Dedifferentiated amniotic fluid mesenchymal stem cell (primary cell): ENCODE measurements around the gene PTRHD1.
"Not testable (repeated sequence)": the region's sequence is repeated elsewhere in the genome, so short reads cannot be mapped to it uniquely, and the experiment has no call there.

Experiments
- DNase-seq: peaks from one replicate; pipeline ENCODE4 v3.0.0-alpha.2; 2016; ENCODE audit errors: extremely low spot score

The PTRHD1 gene, protein sequence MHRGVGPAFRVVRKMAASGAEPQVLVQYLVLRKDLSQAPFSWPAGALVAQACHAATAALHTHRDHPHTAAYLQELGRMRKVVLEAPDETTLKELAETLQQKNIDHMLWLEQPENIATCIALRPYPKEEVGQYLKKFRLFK

DNA sequence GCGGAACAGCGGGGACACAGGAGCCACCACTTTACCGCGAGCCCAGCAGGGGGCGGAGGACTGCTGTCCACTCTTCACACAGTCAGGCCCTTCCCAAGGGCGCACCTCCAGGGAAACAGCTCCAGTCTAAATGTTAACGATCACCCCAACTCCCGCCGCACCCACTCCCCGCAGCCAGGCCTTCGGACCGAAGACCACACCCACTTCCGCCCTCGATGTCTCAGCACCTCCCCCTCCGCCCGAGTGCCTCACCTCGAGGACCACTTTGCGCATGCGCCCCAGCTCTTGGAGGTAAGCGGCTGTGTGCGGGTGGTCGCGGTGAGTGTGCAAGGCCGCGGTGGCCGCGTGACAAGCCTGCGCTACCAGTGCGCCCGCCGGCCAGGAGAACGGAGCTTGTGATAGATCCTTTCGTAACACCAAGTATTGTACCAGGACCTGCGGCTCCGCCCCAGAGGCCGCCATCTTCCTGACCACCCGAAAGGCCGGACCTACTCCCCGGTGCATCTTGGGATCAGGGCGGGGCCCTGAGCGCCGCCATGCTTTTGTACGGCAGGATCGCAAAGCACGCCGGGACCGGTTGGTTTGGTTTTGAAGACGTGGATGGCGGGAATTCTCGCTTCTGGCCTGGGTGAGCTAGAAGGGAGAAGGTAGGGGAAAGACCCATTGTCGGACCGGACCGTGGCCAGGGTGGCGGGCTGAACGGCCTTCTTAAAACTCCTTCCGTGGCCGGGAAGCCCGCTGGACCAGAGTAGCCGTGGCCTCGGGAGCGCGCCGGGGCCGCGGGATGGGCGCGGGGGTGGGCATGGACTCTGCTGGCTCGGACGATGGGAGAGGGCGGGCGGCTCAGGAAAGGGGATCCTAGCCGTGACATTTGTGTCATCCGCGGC is at the start of gene PTRHD1, which contains the start of gene CENPO:
TSS of gene PTRHD1 (minus strand) at position 518 of the 887 bp plus-strand sequence. CDS start at position 504, 14 bp downstream.
TSS of gene CENPO (plus strand) at position 552 of the 887 bp plus-strand sequence. CDS start 495 bp downstream, outside the sequence.
- DNase-seq: peak; percentile 96

DNA sequence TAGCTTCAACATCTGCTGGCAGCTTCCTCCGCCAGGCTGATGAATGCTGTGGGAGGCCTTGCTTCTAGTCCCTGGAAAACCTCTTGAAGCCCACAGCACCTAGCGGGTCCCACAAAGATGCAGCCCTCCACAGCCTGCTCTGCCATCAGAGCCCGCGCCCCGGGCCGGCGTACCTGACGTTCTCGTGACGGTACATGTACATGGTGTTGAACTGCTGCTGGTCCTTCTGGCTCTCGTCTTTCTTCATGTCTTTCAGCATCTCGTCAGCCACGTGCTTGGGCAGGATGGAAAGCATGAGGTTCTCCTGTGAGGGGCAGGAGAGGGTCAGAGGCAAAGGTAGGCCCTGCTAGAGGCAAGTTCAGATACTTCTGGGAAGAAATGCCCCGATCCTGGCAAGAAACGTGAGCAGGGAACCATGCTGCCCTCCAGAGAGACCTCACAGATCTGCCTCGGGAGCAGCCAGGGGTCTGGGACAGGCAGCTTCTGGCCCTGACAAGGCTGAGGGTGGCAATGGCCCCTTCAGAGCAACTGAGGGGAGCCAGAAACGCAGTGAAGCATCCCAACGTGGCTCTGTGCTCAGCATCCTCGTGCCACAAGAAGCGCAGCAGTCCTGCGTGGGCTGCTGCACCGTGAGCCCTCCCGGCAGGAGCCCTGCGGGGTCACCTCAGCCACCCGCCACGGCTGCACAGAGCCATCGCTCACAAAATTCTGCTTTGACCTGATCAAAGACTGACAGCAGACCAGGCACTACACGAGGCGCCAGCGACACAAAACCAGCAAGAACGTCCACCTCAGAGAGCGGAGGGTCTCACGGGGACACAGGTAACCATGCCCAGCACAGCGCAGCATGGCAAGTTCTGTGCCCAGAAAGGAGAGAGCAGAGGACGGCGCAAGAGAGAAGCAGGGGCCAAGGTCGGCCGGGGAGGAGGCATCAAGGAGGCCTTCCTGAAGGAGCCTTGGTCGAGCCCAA is 49.2 kb upstream of the PTRHD1 start:
- DNase-seq: no peak

DNA sequence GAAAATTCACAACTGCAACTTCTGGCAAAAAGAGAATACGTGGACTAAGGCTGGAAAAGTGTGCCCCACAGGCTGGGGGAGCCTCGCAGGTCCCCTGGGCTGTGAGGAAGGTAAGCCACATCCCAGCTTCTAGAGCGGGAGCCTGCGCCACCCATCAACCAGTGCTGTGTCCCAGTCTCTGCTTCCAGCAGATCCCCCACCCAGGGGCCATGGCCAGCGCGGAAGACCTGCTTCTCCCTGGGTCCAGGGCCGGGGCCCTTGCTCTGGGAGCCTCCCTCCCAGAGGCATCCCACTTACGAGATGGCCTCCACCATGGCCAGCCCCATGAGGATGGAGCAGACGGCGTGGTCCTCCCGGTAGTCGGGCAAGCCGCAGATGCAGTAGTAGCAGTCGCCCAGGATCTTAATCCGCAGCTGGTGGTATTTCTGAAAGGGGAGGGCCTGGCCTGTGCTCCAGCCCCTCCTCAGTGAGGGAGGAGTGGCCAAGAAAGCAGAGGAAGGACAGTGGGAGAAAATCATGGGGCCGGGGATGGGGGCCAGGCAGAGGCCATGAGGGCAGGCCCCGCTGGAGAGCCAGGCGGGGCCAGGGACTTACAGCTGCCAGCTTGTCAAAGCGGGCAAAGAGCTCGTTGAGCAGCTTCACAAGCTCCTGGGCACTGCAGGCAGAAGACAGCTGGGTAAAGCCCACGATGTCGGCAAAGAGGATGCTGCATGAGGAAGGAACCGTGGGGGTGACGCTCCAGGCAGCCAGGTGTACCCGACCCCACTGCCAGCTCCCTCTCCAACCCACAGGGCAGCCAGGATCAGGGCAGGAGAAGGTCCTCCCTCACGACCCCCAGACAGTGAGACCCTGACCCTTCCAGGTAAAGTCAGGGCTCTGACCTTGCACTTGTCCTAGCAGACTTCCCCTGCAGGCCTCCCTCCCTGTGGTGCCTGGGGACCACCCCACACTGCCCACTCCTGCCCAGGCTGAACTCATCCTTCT is 48.1 kb upstream of the PTRHD1 start:
- no peak for DNase-seq

DNA sequence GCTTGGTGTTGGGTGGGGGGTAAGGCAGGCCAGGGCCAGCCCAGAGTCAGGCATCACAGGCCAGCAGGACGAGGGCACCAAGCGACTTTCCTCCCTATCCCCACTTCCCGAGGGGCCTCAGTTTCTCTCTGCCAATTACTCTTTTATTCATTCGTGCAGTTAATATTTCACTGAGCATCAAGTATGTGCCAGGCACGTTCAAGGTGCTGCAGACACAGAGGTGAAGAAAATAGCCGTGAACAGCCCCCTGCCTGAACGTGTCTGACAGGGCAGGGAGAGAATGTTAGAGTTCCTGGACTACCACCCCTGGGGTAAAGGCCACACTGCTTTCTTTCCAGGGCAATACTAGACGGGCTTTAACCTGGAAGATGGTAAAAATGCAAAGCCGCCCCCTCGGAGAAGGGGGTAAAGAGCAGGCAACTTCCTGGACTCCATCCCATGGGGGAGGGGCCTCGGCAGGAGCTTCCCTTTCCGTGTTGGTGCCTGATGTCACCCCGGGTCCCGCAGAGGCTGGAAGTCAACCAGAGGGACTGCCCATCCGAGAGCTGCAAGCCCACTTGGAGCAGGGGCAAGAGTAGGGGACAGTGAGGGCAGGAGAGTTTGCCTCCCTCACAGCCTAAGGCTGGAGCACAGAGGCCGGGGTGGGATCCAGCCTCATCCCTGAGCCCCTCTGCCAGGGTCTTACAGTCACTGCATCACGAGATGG is 47.1 kb upstream of the PTRHD1 start:
- DNase-seq: no peak

DNA sequence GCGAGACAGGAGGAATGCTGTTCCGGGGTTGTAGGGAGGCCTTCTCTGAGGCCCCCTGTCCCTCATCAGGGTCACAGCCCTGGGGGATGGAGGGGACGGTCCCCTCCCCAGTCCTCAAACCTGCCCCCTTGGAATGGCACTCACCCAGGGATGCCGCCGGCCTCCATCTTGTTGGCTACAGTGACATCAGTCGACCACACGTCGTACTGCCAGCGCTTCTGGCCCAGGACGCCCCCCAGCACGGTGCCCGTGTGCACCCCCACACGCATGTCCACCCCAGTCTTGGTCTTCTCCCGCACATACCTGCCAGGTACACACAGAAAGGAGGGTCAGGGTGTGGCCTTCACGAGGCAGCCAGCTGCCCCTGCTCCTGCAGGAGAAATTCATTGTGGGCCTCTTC is 46.5 kb upstream of the PTRHD1 start:
- no peak for DNase-seq

DNA sequence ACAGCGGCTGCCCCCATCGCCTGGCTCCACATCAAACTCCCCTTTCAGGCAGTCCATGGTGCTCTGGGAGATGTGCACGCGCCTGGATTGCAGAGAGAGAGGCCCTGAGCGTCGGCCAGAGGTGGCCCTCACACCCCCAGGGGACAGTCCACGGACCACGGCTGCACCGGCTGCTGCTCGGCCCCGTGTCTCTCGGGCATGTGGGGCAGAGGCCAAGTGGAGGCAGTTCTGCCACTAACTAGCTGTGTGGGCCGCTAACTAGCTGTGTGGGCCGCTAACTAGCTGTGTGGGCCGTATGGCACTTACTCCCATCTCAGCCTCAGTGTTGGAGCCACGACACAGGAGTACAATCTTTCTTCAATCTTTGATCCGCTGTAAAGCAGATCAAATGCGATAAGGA is 45.4 kb upstream of the PTRHD1 start:
- DNase-seq: no peak

DNA sequence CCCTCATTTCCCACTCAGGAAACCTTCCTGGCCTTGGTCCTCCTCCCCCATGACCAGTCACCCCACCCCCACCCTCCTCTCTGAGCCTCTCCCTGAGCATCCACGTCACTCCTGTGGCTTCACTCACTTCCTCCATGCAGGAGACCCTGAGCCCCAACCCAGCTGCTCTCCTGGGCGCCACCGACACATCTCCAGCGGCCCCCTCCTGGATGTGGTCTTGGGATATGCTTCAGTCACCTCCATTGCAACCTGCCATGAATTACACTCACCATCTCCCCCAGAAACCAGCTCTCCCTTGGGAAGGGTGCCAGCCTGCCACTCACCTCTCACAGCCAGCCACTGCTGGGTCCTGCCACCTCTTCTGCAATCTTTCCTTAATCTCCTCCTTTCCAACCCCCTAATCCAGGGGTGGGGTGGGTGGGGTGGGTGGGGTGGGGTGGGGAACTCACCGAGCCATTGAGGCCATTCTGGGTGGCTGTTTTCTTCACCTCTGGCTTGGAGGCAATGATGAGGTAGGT is 44.9 kb upstream of the PTRHD1 start:
- no peak for DNase-seq

DNA sequence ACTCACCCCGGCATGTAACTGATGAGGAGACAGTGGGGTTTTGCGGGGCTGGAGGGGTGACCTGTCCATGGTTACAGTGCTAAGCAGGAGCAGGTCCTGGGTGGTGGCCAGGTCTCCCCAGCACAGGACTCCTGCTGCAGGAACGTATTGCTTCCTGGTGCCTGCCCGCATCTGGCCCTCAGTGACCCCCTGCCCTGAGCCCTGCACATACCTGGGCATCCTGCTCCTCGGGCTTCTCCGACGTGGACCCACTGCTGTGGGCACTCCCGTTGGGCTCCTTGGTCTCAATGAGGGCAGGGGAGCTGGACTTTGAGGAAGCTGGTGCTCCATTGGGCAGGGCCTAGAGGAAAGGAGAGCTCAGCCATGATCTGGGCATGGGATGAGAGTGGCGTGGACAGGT is 43.5 kb upstream of the PTRHD1 start:
- DNase-seq: no peak

DNA sequence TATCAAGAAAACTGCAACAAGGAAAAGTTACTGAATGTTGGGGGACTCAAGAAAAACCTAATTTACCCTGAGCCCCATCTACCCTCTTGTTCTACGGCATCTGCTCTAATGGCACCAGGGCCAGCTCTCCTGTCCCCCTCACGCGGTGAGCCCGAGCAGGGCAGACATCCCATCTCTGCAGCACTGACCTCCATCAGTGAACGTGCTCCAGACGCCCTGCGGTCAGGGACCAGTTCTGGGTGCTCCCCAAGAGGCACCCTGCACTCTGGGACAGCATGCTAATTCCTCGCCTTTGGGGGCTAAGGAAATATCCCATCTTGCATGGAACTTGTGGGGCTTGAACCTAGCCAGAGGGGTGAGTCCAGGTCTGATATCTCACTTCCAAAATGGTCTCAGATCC is 43.0 kb upstream of the PTRHD1 start:
- no peak for DNase-seq

DNA sequence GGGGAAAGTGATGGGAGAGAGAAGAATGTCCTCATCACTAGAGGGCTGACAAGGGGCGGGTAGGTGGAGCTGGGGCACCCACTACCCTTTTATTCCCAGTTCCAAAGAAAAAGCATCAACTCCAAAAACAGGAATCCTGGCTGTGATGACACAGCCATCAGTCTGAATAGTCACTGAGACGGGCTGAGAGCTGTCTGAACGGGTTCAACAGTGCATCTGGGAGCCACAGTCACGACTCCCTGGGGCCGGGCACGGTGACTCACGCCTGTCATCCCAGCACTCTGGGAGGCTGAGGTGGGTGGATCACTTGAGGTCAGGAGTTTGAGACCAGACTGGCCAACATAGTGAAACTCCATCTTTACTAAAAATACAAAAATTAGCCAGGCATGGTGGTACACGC is 42.2 kb upstream of the PTRHD1 start:
- not testable (repeated sequence) for DNase-seq

DNA sequence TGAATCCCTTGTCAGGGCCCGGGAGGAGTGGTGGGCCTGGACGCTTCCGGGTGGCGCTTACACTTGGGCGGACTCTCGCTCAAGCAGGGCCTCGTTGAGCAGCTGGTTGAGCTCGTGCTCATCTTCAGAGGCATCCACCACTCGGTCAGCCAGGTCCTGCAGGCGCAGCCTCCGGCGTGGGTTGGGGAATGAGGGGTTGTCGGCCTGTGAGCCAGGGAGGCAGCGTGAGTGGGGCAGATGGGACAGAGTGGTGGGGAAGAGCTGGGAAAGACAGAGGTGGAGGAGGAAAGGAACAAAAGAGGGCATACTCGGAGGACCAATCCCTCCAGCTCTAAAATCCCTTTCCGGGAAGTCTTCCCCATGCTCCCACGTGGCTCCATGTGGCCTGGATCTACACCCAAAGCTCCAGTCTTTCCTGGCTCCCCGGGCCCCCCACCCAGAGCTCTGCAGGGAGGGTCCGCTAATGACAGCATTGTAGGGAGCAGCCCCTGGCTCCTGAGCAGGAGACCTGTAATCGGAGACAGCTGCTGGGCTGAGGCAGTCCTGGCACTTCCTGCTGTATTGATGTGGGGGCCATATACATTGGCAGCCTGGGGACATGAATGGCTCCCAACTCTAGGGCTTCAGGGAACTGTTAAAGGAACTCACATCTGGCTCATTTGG is 41.7 kb upstream of the PTRHD1 start:
- no peak for DNase-seq

DNA sequence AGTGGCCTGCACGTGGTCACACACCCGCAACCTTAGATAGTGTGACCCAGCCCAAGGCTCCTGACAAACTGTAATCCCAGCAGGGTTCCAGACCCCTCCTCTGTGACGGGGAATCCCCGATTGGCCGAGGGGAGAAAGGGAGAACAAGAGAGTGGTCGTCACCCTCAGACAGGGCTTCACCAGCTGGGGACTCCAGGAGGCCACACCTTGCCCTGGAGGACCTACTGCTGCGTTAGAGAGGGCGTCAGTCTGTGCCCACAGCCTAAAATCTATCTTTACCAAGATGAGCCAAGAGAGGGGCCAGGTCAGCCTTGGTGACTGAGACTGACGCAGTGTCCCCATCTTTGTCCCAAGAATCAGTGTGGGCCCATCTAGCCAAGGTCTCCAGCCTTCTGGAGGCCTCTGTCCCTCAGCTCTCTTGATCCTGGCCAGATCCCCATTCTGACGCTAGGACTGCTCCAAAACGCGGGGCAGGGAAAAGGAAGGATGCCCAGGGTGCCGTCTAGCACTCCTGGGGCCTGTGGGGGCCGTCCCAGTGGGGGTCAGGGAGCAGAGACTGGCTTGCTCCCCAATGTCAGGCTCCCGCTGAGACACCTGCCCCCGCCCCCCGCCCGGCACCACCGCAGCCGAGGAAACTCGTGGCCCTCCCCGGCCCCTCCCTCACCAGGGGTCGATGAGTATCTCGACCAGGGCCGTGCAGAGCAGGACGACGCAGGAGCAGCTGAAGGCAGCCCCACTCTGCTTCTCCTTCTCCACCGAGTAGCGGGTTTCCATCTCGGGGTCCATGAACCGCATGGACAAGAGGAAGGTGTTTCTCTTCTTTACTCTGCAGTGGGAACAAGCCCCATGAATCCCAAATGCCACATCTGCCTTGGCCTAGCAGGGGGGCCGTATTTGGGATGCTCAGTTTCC is 40.9 kb upstream of the PTRHD1 start:
- no peak for DNase-seq

DNA sequence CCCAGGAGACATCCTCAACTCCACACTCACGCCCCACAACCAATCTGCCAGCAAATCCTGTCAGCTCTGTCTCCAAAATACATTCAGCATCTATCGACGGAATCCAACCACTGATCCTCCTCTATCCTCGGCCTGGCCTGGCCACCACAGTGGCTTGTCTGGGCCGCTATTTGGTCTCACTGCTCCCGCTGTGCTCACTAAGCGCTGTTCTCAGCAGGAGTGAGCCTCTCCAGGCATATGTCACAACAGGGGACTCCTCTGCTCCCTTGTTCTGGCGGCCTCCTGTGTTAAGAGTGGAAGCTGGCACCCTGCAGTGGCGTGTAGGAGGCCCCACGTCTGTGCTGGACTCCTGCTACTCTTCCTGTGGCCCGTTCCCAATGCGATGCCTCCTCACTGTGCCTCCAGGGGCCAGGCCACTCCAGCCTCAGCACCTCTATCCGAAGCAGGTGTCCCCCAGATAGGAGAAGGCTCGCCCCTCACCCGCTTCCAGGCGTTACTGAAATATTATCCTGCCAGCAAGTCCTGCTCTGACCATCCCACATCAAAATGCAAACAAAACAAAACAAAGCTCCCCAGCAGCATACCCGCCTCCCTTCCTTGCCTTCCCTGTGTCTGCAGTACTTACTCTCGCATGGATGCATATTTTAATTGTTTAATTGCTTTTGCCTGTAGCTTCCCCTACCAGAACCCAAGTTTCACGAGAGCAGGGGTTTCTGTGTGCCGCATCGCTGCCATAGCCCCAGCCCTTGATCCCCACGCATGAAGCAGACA is 39.9 kb upstream of the PTRHD1 start:
- DNase-seq: no peak

DNA sequence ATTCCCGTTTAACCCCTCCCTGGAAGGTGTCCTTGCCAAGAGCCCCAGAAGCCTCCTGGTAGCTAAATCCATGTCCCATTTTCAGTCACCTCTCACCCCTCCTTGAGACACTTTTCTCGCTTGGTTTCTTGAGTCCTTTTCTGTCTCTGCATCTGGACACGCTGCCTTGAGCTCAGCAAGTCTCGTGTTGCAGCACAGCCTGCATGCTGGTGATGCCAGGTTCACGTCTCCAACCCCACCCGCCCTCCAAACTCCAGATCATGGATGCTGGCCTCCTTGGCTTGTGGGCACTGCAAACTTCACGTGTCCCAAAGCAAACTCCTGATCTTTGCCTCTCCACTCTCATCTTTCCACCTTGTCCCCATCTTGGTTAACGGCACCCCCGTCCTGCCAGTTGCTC is 39.3 kb upstream of the PTRHD1 start:
- no peak for DNase-seq

DNA sequence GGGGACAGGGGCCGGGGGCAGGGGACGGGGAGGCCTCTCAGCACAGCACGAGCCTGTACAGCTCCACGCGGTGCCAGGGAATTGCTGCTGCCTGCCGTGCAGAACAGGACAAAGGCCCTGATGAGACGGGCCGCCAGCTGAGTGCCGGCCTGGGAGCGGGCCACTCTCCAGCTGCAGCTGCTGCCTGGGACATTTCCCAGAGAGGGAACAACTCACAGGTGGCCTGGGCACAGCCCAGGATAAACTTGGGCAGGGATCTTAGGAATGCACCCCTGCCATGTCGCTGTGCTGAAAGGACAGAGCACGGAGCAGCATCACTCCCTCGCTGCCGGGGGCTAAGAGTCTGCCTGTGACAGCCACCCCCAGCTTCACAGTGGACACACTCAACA is 38.9 kb upstream of the PTRHD1 start:
- no peak for DNase-seq

DNA sequence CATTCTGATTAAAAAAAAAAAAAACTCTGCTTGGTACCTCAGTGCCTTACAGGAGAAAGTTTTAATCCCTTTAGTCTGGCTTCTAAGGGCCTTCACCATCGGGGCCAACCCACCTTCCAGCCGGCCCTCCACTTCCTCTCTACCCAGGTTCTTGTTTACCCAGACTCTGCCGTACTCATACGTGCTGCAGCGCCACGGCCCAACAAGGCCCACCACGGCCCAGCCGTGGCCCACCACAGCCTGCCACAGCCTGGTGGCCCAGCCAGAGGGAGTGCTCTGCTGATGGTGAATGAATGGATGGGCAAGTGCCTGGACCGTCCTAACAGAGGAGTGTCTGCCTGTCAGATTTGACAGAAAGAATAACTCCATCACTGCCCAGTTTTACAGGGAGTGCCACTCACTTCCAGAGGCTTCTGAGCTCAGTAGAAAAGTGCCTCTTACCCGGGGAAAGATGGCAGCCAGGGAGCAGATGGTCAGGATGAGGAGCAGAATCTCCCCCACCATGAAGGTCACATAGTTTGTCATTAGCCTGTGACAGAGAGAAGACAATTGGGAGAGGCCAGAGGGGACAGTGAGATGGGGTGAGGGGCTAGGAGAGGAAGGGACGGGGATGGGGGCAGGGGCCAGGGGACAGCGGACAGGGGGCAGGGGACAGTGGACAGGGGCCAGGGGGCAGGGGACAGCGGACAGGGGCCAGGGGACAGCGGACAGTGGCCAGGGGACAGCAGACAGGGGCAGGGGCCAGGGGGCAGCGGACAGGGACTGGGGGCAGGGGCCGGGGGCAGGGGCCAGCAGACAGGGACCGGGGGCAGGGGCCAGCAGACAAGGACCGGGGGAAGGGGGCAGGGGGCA is 38.3 kb upstream of the PTRHD1 start:
- DNase-seq: no peak

DNA sequence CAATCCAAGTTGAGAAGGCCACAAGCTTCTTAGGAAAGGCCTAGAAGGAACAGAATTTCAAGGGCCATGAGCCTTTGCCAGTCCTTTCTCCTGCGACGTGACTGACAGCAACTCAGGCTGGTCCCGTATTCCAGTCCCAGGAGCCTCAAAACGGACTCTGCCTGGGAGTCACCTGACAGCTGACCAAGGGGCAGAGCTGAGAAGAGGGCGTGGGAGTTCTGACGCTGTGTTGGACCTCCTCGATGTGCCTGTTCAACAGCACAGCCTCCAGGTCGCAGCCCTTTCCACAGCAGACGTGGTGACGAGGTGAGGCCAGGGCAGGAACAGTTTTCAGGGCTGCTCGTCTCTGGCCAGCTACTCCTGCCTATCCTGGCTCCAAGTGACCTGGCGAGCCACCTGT is 37.6 kb upstream of the PTRHD1 start:
- no peak for DNase-seq
